Motor neuron (in vitro differentiated cells): ENCODE data around the gene NEK8. TPM values are rescaled to one million over a fixed set of nuclear protein-coding genes. Genes with fewer than 3 reads are reported as not detected.
"Not testable (repeated sequence)": the region's sequence is repeated elsewhere in the genome, so short reads cannot be mapped to it uniquely, and the experiment has no call there.

Experiments used
- ATAC-seq, 8 experiments: fragments of 200-7000 bp; cut with Tn5 transposase; replicated peaks in 6 of 8; 2 replicates each; pipeline ENCODE4 v1.8.0; 2021; ENCODE audit warnings: mild to moderate bottlenecking in 8 of 8, moderate library complexity in 8 of 8
- H3K27ac ChIP-seq, 2 donors: fragments of 250-450 bp; sonication (Bioruptor Pico); 2 replicates each; pipeline ENCODE4 v1.9.0; 2021; ENCODE audit warnings: antibody characterized with exemption in 2 of 2, mild to moderate bottlenecking in 2 of 2, moderate library complexity in 1 of 2
- H3K4me1 ChIP-seq, 2 donors: fragments of 250-450 bp; sonication (Bioruptor Pico); replicated peaks in 1 of 2; 2 replicates each; pipeline ENCODE4 v1.6.1; 2021; ENCODE audit warnings: antibody characterized with exemption in 2 of 2, mild to moderate bottlenecking in 2 of 2, moderate library complexity in 1 of 2
- H3K4me3 ChIP-seq, 5 donors: fragments of 250-450 bp; sonication (Bioruptor Pico); 2 replicates each; pipeline ENCODE4 v1.9.0; 2021; ENCODE audit warnings: antibody characterized with exemption in 5 of 5, mild to moderate bottlenecking in 5 of 5, moderate library complexity in 4 of 5
- WGBS, 10 experiments: fragments of 450-650 bp; shearing (Covaris generic); methylation state at CpG; one replicate each; pipeline ENCODE4 v1.0.0; 2022; 5-methylcytosine and 5-hydroxymethylcytosine counted together
- in situ Hi-C, 9 experiments: fragments of 400-800 bp; cut with MboI; loops; one replicate each; pipeline ENCODE4 v1.15.0; 2021; ENCODE audit warnings: low sequenced_read_pairs in 9 of 9, low pct_unique_long_range_greater_than_20kb in 2 of 9; ENCODE audit not compliant: unreplicated experiment in 9 of 9
- total RNA-seq, 8 experiments: library from RNA; unstranded; fragments of 300-600 nt; gene quantifications; 2 replicates each; pipeline versions ENCODE4 v1.2.3 to v1.2.4, GENCODE V29; 2022

The NEK8 gene
- total RNA-seq, 8 experiments from 2014 or later: 1.6 to 9.2 (median 3.2) TPM

- peaks cover 23 to 37% of the 10 kb centered on the region in 2 donors for H3K4me1 ChIP-seq
Measured at GRCh38 chr17:28723159-28723835, 5.3 kb upstream of the NEK8 start.

GRCh38 chr17:28723836-28724499 is 4.6 kb upstream of the NEK8 start:
- H3K4me1 ChIP-seq: peaks cover 19 to 30% of the 10 kb centered on the region in 2 donors
- in situ Hi-C loops: loop anchor here in 1 of 9 experiments (25.0 kb wide), 1 partner anchor 112 kb away; the partner anchor contains the start of gene RSKR
- not testable (repeated sequence) for H3K27ac ChIP-seq, ATAC-seq, H3K4me3 ChIP-seq
- WGBS, 10 experiments: 0 to 100% (median 84%) methylated on average over 1 to 4 of the region's 4 CpGs; no CpG with 5 or more reads in 1 of the 10 experiments

More at GRCh38 chr17:28723159-28723835, 5.3 kb upstream of the NEK8 start:
- 33 to 100% (median 70%) methylated on average over 1 to 5 of the region's 6 CpGs; no CpG with 5 or more reads in 3 of the 10 experiments for WGBS, 10 experiments
- H3K27ac ChIP-seq: no peak overlapping the region
- in situ Hi-C loops: loop anchor here in 1 of 9 experiments (25.0 kb wide), 1 partner anchor 111 kb away; the partner anchor contains the start of gene RSKR
- ATAC-seq: no peak
- H3K4me3 ChIP-seq: no peak overlapping the region

- in situ Hi-C loops: loop anchor here in 2 of 9 experiments (25.0 kb wide), 2 partner anchors 112 to 388 kb away; partner anchors contain the start of gene RSKR (in 1 of the 2)
- ATAC-seq: no peak
- H3K4me3 ChIP-seq: peak overlapping the region in 3 of 5 donors; percentile 63 to 89 (median 82)
- WGBS, 10 experiments: 68 to 100% (median 78%) methylated on average over 1 to 9 of the region's 10 CpGs; no CpG with 5 or more reads in 3 of the 10 experiments
- H3K27ac ChIP-seq: peak overlapping the region; percentile 76 to 86
- peaks cover 19 to 30% of the 10 kb centered on the region in 2 donors for H3K4me1 ChIP-seq
Measured at GRCh38 chr17:28724500-28725165, 4.0 kb upstream of the NEK8 start.

DNA sequence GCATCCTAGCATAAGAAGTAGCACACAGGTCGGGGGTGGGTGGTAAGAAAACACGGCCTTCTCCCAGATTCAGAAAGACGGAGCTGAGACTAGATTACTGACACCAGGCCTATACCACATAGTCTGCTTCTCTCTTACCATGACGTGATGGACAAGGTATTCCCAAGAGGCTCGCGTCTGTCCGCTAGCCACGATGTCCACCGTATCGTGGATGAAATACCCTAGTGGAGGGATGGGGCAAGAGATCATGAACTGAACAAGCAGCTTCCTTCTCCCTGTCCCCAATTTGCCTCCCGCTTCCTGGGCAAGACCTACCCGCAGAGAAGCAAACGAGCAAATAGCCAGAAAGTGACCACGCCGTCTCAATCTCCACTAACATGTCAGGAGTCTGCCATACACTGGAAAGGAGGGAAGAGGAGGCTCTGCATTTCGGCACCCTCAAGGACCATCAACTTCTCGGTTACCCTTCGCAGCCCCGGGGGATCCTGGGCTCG is 3.4 kb upstream of the NEK8 start:
- ATAC-seq: peak in 3 of 8 experiments; percentile 0 to 1 (median 1)
- H3K4me3 ChIP-seq: peak overlapping the region; percentile 63 to 95 (median 82)
- WGBS, 10 experiments: 0 to 43% (median 4%) methylated on average over 1 to 9 of the region's 20 CpGs; no CpG with 5 or more reads in 2 of the 10 experiments

DNA sequence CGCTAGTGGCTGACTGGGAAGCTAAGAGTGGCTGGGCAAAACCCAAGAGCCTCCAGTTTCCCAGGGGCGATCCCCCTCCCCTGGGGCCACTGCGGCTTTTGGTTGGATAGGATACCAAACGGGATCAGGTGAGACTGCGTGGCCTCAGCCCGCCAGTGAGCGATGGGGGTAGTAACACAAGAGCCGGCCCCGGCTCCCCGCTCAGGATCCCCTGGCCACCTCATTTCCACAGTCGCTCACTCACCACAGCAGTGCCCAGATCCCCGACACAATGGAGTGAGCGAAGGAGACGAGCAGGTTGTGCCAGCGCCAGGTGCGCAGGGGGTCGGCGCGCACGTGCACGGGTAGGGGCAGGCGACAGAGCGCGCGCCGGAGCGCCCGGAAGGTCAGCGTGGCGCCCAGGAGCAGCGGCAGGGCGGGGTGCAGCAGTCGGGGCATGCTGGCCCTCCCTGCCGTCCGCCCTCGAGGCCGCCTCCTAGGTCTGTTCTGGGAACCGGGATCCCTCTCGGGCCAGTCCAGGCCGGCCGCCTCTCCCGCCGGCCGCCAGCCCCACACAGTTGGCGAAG is 2.8 kb upstream of the NEK8 start:
- ATAC-seq: peak; percentile 36 to 63 (median 58)
- 0 to 12% (median 1%) methylated on average over 1 to 12 of the region's 45 CpGs; no CpG with 5 or more reads in 4 of the 10 experiments for WGBS, 10 experiments
- peaks cover 18 to 30% of the 10 kb centered on the region in 2 donors for H3K4me1 ChIP-seq
- H3K4me3 ChIP-seq: peak overlapping the region; percentile 63 to 95 (median 82)
- in situ Hi-C loops: loop anchor here in 1 of 9 experiments (25.0 kb wide), 1 partner anchor 387 kb away; no protein-coding TSS in a partner anchor
- H3K27ac ChIP-seq: peak overlapping the region; percentile 76 to 86

More for the DNA sequence above, 3.4 kb upstream of the NEK8 start:
- H3K27ac ChIP-seq: peak overlapping the region; percentile 76 to 86
- peaks cover 19 to 30% of the 10 kb centered on the region in 2 donors for H3K4me1 ChIP-seq
- in situ Hi-C loops: loop anchor here in 1 of 9 experiments (25.0 kb wide), 1 partner anchor 387 kb away; no protein-coding TSS in a partner anchor

DNA sequence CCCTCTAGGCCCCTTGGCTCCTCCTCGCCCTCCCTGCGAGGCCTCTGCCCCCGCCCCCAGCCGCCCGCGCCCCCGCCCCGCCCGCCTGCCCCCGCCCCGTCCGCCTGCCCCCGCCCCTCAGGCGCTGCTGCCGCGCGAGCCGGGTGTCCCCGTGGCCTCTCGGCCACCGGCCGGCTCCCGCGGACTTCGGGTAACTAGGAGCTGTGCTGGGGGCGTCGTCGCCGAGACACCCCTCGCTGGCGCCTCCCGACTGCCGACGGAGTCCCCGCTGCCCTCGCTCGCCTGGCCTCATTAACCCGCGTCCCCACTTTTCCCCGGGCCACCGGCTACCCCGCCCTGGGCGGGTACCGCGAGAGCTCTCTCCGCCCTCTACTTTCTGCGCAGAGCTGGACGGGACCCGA is 2.4 kb upstream of the NEK8 start, which contains the start of gene TLCD1:
TSS of gene TLCD1 (minus strand) at position 8 of the 401 bp plus-strand sequence. CDS start 136 bp downstream, outside the sequence.
- H3K4me3 ChIP-seq: peak within 1 kb of the TSS; percentile 63 to 95 (median 82)
- peaks cover 13 to 25% of the 10 kb centered on the region in 2 donors for H3K4me1 ChIP-seq
- in situ Hi-C loops: loop anchor here in 1 of 9 experiments (25.0 kb wide), 1 partner anchor 386 kb away; no protein-coding TSS in a partner anchor
- peak; percentile 28 to 57 (median 47) for ATAC-seq
- peak within 1 kb of the TSS; percentile 89 to 95 for H3K27ac ChIP-seq
- no CpG with 5 or more reads among the region's 49 CpGs for WGBS, 10 experiments

GRCh38 chr17:28726627-28727491 is 1.7 kb upstream of the NEK8 start:
- Histone ChIP-seq H3K4me1 (peaks cover 9 to 19% of the 10 kb centered on the region in 2 donors), H3K4me3 (peak overlapping the region; percentile 63 to 95 (median 82)), H3K27ac (peak overlapping the region; percentile 89 to 95)
- peak; percentile 20 to 77 (median 71) for ATAC-seq
- in situ Hi-C loops: loop anchor here in 1 of 9 experiments (25.0 kb wide), 1 partner anchor 385 kb away; no protein-coding TSS in a partner anchor
- 0 to 7% (median 0%) methylated on average over 1 to 6 of the region's 57 CpGs; no CpG with 5 or more reads in 4 of the 10 experiments for WGBS, 10 experiments

DNA sequence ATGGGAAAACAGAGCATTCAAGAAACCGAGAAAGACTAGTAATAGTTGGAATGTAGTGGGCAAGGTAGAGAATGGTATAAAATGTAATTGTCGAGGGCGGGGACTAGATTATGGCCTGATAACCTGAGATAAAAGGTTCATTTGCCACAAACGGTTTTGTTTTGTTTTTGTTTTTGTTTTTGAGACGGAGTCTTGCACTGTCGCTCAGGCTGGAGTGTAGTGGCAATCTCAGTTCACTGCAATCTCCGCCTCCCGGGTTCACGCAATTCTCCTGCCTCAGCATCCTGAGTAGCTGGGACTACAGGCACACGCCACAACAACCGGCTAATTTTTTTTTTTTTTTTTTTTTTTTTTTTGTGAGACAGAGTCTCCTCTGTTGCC is 1.4 kb downstream of the NEK8 start:
- H3K4me3 ChIP-seq: no peak overlapping the region
- WGBS, 10 experiments: 70 to 93% (median 89%) methylated on average over 2 to 11 of the region's 11 CpGs; no CpG with 5 or more reads in 1 of the 10 experiments
- no peak for ATAC-seq
- no peak overlapping the region for H3K27ac ChIP-seq
- H3K4me1 ChIP-seq: peaks cover 5 to 12% of the 10 kb centered on the region in 2 donors
- in situ Hi-C loops: loop anchor here in 1 of 9 experiments (25.0 kb wide), 1 partner anchor 382 kb away; no protein-coding TSS in a partner anchor

DNA sequence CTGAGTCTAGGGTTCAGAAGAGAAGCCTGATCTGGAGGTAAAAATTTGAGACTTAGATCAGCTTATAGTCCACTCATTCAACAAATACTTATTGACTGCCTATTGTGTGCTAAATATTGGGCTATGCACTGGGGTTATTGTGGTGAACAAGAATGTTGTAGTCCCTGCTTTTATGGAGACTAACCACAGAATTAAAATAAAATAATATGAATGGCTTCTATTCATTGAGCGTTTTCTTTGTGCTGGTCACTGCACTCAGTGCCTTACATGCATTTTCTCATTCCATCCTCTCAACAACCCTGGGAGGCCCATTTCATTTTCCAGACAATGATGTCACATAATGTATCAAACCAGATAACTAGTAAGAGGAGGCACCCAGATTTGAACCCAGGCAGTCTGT is 4.8 kb downstream of the NEK8 start:
- no peak for ATAC-seq
- H3K4me1 ChIP-seq: no peaks in the 10 kb centered on the region
- no peak overlapping the region for H3K4me3 ChIP-seq
- H3K27ac ChIP-seq: no peak overlapping the region
- in situ Hi-C loops: loop anchor here in 1 of 9 experiments (25.0 kb wide), 1 partner anchor 379 kb away; no protein-coding TSS in a partner anchor
- 0 to 100% (median 80%) methylated on average over 1 of the region's 1 CpG; no CpG with 5 or more reads in 3 of the 10 experiments for WGBS, 10 experiments

GRCh38 chr17:28734712-28735241 is 6.2 kb downstream of the NEK8 start:
- no peaks in the 10 kb centered on the region for H3K4me1 ChIP-seq
- no peak for ATAC-seq
- no peak overlapping the region for H3K4me3 ChIP-seq
- H3K27ac ChIP-seq: no peak overlapping the region
- 96 to 100% (median 100%) methylated on average over 1 to 8 of the region's 10 CpGs; no CpG with 5 or more reads in 5 of the 10 experiments for whole genome bisulfite sequencing, 10 experiments
- in situ Hi-C loops: loop anchor here in 1 of 9 experiments (25.0 kb wide), 1 partner anchor 378 kb away; no protein-coding TSS in a partner anchor
